ENCODE data around the gene ADH1B.

Gene ADH1B

DNA sequence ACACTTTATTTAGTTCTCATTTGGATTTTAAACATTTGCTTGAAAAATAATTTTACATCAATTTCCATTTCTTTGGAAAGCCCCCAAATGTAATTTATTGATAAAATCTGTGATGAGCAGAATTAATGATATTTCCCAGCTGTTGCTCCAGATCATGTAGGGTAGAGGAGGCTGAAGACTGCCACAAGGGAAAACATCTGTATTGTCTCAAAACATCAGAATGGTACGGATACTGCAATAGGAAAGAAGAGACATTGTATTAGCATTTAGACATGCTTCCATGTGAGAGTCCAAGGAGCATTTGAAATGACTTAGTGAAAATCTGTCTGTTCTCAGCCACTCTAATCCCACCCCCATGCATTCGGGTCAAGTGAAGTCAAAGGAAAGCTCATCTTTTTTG, 44.8 kb downstream of the ADH1B start:
- TF ChIP-seq, protein P1, sequence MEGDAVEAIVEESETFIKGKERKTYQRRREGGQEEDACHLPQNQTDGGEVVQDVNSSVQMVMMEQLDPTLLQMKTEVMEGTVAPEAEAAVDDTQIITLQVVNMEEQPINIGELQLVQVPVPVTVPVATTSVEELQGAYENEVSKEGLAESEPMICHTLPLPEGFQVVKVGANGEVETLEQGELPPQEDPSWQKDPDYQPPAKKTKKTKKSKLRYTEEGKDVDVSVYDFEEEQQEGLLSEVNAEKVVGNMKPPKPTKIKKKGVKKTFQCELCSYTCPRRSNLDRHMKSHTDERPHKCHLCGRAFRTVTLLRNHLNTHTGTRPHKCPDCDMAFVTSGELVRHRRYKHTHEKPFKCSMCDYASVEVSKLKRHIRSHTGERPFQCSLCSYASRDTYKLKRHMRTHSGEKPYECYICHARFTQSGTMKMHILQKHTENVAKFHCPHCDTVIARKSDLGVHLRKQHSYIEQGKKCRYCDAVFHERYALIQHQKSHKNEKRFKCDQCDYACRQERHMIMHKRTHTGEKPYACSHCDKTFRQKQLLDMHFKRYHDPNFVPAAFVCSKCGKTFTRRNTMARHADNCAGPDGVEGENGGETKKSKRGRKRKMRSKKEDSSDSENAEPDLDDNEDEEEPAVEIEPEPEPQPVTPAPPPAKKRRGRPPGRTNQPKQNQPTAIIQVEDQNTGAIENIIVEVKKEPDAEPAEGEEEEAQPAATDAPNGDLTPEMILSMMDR (IDR thresholded peaks at IDR 0.05; ENCODE audit: low read depth, low read length), result no peak
- no peak for TF ChIP-seq EZH2phosphoT487 (IDR thresholded peaks at IDR 0.05; ENCODE audit: low read depth)
- Histone ChIP-seq H4K20me1 (ENCODE audit: insufficient read depth, low read length) (no peaks in the 10 kb centered on the region), H3K9ac (ENCODE audit: low read length) (no peak overlapping the region)

DNA sequence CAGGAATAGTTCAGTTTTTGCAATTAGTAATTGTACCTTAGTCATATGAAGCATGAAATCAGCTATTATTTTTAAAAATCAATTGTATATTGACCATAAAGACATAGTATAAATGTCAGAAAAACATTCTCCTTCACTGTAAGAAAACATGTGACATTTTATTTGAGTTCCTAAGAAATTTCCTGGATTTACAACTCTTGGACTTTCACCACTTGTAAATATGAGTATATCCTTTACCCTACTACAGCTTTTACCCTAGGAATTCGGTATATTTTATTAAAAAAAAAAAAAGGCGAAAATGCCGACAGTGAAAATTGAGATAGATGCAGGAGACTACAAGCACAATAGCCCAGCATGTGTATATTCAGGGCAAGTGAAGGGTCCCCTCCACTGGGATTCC, 45.3 kb downstream of the ADH1B start:
- no peaks in the 10 kb centered on the region for H3K9me3 ChIP-seq (ENCODE audit: insufficient read depth, low read length)
- H3K4me1 ChIP-seq (ENCODE audit: low read length), result no peaks in the 10 kb centered on the region
- H3K79me2 ChIP-seq (ENCODE audit: low read length), result no peaks in the 10 kb centered on the region
- H3K4me3 ChIP-seq (ENCODE audit: low read length), result no peak overlapping the region
- H3K27ac ChIP-seq (ENCODE audit: low read length), result no peak overlapping the region
- no peak overlapping the region for H3K9ac ChIP-seq (ENCODE audit: low read length)
- H3K4me2 ChIP-seq (ENCODE audit: low read length), result no peak overlapping the region
- no peaks in the 10 kb centered on the region for H4K20me1 ChIP-seq (ENCODE audit: insufficient read depth, low read length)
- no peaks in the 10 kb centered on the region for H3K27me3 ChIP-seq (ENCODE audit: low read depth, low read length)
- H3K36me3 ChIP-seq (replicated peaks; ENCODE audit: low read depth, low read length), result no peaks in the 10 kb centered on the region
- H2AFZ ChIP-seq (ENCODE audit: low read depth, low read length), result no peak overlapping the region
- TF ChIP-seq EZH2phosphoT487 (IDR thresholded peaks at IDR 0.05; ENCODE audit: low read depth), result no peak
- TF ChIP-seq, protein P1 (IDR thresholded peaks at IDR 0.05; ENCODE audit: low read depth, low read length), result no peak

More for the DNA sequence above, 44.8 kb downstream of the ADH1B start:
- Histone ChIP-seq H3K4me2 (ENCODE audit: low read length) (no peak overlapping the region), H3K27ac (ENCODE audit: low read length) (no peak overlapping the region), H2AFZ (ENCODE audit: low read depth, low read length) (no peak overlapping the region), H3K27me3 (ENCODE audit: low read depth, low read length) (no peaks in the 10 kb centered on the region), H3K4me3 (ENCODE audit: low read length) (no peak overlapping the region), H3K36me3 (replicated peaks; ENCODE audit: low read depth, low read length) (no peaks in the 10 kb centered on the region), H3K4me1 (ENCODE audit: low read length) (no peaks in the 10 kb centered on the region), H3K79me2 (ENCODE audit: low read length) (no peaks in the 10 kb centered on the region), H3K9me3 (ENCODE audit: insufficient read depth, low read length) (no peaks in the 10 kb centered on the region)

DNA sequence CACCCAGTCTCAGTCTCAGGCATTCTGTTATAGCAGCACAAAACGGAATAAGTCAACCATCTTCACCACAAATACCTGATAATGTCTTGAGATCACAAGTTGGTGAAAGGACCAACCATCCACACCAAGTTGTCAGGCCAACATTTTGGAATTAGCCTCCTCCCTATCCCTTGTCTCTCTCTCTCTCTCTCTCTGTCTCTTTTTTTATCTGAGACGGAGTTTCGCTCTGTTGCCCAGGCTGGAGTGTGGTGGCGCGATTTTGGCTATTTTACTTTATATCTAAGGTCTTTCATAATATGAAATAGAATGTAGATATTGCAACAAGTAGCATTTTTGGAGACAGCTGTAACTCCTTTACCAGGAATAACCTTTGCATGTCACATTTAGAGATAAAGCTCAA, 46.2 kb downstream of the ADH1B start:
- no peaks in the 10 kb centered on the region for H3K4me1 ChIP-seq (ENCODE audit: low read length)
- H3K4me2 ChIP-seq (ENCODE audit: low read length), result no peak overlapping the region
- no peak overlapping the region for H3K27ac ChIP-seq (ENCODE audit: low read length)
- no peaks in the 10 kb centered on the region for H4K20me1 ChIP-seq (ENCODE audit: insufficient read depth, low read length)
- no peaks in the 10 kb centered on the region for H3K9me3 ChIP-seq (ENCODE audit: insufficient read depth, low read length)
- no peaks in the 10 kb centered on the region for H3K79me2 ChIP-seq (ENCODE audit: low read length)
- no peaks in the 10 kb centered on the region for H3K36me3 ChIP-seq (replicated peaks; ENCODE audit: low read depth, low read length)
- no peaks in the 10 kb centered on the region for H3K27me3 ChIP-seq (ENCODE audit: low read depth, low read length)
- H3K9ac ChIP-seq (ENCODE audit: low read length), result no peak overlapping the region
- no peak for TF ChIP-seq EZH2phosphoT487 (IDR thresholded peaks at IDR 0.05; ENCODE audit: low read depth)
- TF ChIP-seq, protein P1 (IDR thresholded peaks at IDR 0.05; ENCODE audit: low read depth, low read length), result no peak
- no peak overlapping the region for H3K4me3 ChIP-seq (ENCODE audit: low read length)
- no peak overlapping the region for H2AFZ ChIP-seq (ENCODE audit: low read depth, low read length)

DNA sequence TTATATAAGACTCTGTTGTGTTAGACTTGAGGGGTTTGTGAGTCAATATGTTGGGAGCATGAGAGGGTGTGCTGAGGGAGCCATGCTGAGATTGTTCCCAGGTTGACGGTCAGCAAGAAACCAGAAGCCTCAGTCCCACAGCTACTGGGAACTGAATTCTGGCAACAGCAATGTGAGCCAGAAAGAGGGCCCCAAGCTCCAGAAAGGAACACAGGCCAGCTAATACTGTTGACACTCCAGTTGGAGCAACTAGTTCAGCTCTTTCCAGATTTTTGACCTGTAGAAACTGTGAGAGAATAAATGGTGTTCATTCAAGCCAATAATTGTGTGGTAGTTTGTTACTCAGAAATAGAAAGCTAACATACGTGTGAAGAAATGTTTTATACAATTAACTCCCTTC, 47.5 kb downstream of the ADH1B start:
- no peak for TF ChIP-seq EZH2phosphoT487 (IDR thresholded peaks at IDR 0.05; ENCODE audit: low read depth)
- TF ChIP-seq, protein P1 (IDR thresholded peaks at IDR 0.05; ENCODE audit: low read depth, low read length), result no peak
- Histone ChIP-seq H4K20me1 (ENCODE audit: insufficient read depth, low read length) (no peaks in the 10 kb centered on the region), H3K36me3 (replicated peaks; ENCODE audit: low read depth, low read length) (no peaks in the 10 kb centered on the region), H3K27me3 (ENCODE audit: low read depth, low read length) (no peaks in the 10 kb centered on the region), H3K79me2 (ENCODE audit: low read length) (no peaks in the 10 kb centered on the region), H2AFZ (ENCODE audit: low read depth, low read length) (no peak overlapping the region), H3K4me1 (ENCODE audit: low read length) (no peaks in the 10 kb centered on the region), H3K27ac (ENCODE audit: low read length) (no peak overlapping the region), H3K9ac (ENCODE audit: low read length) (no peak overlapping the region), H3K4me2 (ENCODE audit: low read length) (no peak overlapping the region), H3K4me3 (ENCODE audit: low read length) (no peak overlapping the region), H3K9me3 (ENCODE audit: insufficient read depth, low read length) (no peaks in the 10 kb centered on the region)

Measured in OCI-LY3 (cell line).